Measurements from ENCODE around the gene TCF3. TPM values are rescaled to one million over a fixed set of nuclear protein-coding genes. Genes with fewer than 3 reads are reported as not detected.

The TCF3 gene
- total RNA-seq, 4 donors from 2014 or later, result 23.4 to 299 (median 37.3) TPM

DNA sequence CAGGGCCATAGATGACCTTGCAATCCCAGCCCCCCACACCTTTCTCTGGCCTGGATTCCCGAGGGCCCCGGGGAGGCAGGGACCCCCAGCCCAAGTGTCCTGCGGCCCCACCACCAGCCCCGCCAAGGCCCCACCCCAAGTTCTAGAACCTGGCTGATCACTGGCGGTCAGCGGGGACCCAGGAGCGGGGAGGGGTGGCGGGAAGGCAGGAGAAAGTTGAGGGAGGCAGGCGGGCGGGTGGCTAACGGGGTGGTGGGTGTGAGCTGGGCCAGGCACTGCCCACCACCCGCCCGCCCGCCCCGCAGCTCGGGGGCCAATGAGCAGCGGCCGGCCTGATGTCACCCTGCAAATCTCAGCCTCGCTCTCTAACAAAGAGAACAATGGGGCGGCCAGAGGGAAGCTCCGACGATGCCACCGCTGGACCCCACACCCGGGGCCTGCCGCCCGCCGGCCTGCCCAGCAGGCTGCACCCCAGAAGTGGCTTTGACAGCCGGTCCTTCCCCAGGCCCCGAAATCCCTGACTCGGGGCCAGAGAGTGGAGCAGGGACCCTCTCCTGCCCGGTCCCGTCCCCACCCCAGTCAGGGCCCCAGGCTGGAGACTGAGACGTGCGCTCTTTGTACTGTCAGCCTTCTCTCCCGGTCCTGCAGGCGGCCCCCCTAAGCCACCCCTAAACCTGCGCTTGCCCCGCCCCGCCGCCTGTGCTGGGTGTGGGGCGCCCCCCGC is 85.9 kb downstream of the TCF3 start:
- H3K4me3 ChIP-seq, result peak overlapping the region; percentile 48 to 94 (median 58)
- H3K9me3 ChIP-seq, result no peaks in the 10 kb centered on the region
- H3K36me3 ChIP-seq, result peaks cover 0 to 11% (median 0%) of the 10 kb centered on the region in 3 donors
- H3K4me1 ChIP-seq, result peaks cover 0 to 22% (median 18%) of the 10 kb centered on the region in 4 donors
- peak; percentile 45 to 51 for DNase-seq (ENCODE audit: low spot score in 2 of 2)
- no peaks in the 10 kb centered on the region for H3K27me3 ChIP-seq
- H3K27ac ChIP-seq, result peak overlapping the region; percentile 73 to 96 (median 88)
- 11 to 37% methylated on average over 5 to 22 of the region's 42 CpGs for WGBS, 2 donors
- TF ChIP-seq EP300 (IDR thresholded peaks at IDR 0.05), result peak in 1 of 2 donors; percentile 84
- TF ChIP-seq, protein P1, sequence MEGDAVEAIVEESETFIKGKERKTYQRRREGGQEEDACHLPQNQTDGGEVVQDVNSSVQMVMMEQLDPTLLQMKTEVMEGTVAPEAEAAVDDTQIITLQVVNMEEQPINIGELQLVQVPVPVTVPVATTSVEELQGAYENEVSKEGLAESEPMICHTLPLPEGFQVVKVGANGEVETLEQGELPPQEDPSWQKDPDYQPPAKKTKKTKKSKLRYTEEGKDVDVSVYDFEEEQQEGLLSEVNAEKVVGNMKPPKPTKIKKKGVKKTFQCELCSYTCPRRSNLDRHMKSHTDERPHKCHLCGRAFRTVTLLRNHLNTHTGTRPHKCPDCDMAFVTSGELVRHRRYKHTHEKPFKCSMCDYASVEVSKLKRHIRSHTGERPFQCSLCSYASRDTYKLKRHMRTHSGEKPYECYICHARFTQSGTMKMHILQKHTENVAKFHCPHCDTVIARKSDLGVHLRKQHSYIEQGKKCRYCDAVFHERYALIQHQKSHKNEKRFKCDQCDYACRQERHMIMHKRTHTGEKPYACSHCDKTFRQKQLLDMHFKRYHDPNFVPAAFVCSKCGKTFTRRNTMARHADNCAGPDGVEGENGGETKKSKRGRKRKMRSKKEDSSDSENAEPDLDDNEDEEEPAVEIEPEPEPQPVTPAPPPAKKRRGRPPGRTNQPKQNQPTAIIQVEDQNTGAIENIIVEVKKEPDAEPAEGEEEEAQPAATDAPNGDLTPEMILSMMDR (IDR thresholded peaks at IDR 0.05), result no peak
- peak; percentile 53 to 77 for TF ChIP-seq POLR2A (IDR thresholded peaks at IDR 0.05)

DNA sequence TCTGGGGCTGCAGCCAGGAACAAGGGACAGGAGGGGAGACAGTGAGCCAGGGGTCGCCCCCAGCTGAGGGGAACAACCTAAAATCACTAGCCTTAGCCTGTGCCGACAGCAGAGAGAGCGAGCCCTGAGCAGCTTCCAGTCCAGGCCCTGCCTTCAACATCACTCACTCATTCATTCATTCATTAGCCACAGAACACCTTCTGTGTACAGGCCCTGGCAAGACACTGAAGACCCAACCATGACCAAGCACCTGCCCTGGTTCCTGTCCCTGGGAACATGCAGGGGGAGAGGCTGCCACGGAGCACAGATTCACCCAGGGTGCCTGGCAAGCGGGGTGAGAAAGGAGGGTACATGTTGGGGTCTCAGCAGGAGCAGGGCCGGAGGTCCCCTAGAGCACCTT is 89.2 kb downstream of the TCF3 start:
- H3K4me1 ChIP-seq, result peaks cover 0 to 29% (median 12%) of the 10 kb centered on the region in 4 donors
- H3K9me3 ChIP-seq, result no peaks in the 10 kb centered on the region
- no peak overlapping the region for H3K4me3 ChIP-seq
- H3K27ac ChIP-seq, result no peak overlapping the region
- no peaks in the 10 kb centered on the region for H3K27me3 ChIP-seq
- DNase-seq (ENCODE audit: low spot score in 2 of 2), result no peak
- peaks cover 0 to 11% (median 0%) of the 10 kb centered on the region in 3 donors for H3K36me3 ChIP-seq
- no peak for TF ChIP-seq POLR2A (IDR thresholded peaks at IDR 0.05)
- TF ChIP-seq, protein P1 (IDR thresholded peaks at IDR 0.05), result no peak
- no peak for TF ChIP-seq EP300 (IDR thresholded peaks at IDR 0.05)
- 92 to 94% methylated on average over 4 to 6 of the region's 6 CpGs for WGBS, 2 donors

DNA sequence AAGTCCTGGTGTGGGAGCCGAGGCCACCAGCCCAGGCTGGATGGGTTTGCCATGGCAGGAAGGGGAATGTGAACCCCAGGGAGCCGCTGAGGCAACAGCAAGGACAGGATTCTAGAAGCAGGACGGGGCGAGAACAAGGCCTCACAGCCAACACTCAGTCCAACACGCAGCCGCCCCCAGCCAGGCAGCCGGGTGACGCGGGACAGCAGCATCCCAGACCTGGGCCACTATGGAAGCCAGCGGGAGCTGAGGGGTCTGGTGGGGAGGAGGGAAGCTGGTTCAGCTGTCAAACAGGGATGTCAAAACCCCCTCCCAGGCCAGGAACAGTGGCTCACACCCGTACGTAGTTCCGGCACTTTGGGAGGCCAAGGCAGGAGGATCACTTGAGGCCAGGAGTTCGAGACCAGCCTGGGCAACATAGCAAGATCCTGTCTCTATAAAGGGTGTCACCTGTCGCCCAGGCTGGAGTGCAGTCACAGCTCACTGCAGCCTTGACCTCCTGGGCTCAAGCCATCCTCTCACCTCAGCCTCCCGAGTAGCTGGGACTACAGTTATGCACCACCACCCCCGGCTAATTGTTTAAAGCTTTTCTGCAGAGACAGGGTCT is 91.1 kb downstream of the TCF3 start:
- H3K9me3 ChIP-seq, result no peaks in the 10 kb centered on the region
- TF ChIP-seq POLR2A (IDR thresholded peaks at IDR 0.05), result no peak
- WGBS, 2 donors, result 80 to 89% methylated on average over 17 of the region's 17 CpGs
- peaks cover 0 to 27% (median 9%) of the 10 kb centered on the region in 4 donors for H3K4me1 ChIP-seq
- no peak for DNase-seq (ENCODE audit: low spot score in 2 of 2)
- peak overlapping the region in 2 of 4 donors; percentile 25 to 43 for H3K27ac ChIP-seq
- H3K36me3 ChIP-seq, result peaks cover 0 to 17% (median 0%) of the 10 kb centered on the region in 3 donors
- H3K4me3 ChIP-seq, result no peak overlapping the region
- H3K27me3 ChIP-seq, result no peaks in the 10 kb centered on the region

DNA sequence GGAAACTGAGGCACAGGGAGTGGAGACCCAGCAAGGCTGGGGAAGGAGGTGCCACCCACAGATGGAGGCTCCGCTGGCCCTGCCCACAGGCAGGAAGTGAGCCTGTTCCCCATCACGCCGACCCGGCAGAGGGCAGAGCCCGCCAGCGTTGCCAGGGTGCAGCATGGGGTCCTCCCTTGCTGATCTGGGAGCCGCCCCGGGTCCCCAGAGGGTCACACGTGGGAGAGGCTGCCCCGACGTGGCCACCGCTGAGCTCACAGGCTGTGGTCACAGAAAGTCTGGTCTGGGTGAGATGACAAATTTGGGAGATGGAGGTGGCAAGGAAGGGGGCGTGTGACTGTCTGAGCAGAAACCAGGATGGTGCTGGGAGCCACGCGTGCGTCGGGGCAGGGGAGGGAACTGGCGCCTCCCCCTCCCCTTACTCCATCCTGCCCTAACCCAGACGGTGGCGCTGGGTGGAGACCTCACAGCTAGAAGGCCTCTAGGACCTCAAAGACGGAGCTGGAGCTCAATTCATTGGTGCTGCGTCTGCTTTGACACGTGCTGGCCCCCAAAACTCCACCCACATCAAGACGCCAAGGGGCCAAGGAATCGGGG is 92.0 kb downstream of the TCF3 start:
- WGBS, 2 donors, result 39 to 55% methylated on average over 14 to 24 of the region's 25 CpGs
- Histone ChIP-seq H3K27me3 (no peaks in the 10 kb centered on the region), H3K4me3 (no peak overlapping the region), H3K4me1 (peaks cover 0 to 17% (median under 1%) of the 10 kb centered on the region in 4 donors), H3K27ac (peak overlapping the region in 1 of 4 donors; percentile 25), H3K36me3 (peaks cover 0 to 27% (median 2%) of the 10 kb centered on the region in 3 donors), H3K9me3 (no peaks in the 10 kb centered on the region)
- TF ChIP-seq POLR2A (IDR thresholded peaks at IDR 0.05), result no peak
- TF ChIP-seq, protein P1 (IDR thresholded peaks at IDR 0.05), result no peak
- no peak for TF ChIP-seq EP300 (IDR thresholded peaks at IDR 0.05)
- no peak for DNase-seq (ENCODE audit: low spot score in 2 of 2)

Small RNA genes within 50 kb of the gene (small RNA-seq; reads per million reads assigned to genes)
- gene AC005943.2, result not detected
- gene RN7SL477P, result not detected
- not detected for gene RNU6-1223P

Other genes with a start within 250 kb of the TCF3 start
- 10 to 100 TPM; 34.3 to 68.4 (median 61.0) TPM for gene DAZAP1, start 245.0 kb downstream of the TCF3 start, total RNA-seq
- 1,000 to 10,000 TPM; 4,239 to 4,988 (median 4,337) TPM for gene RPS15, start 214.2 kb downstream of the TCF3 start, total RNA-seq
- 10 to 100 TPM in 1 of 4 donors, 1 to 10 TPM in 3; 1.7 to 10.2 (median 4.2) TPM for gene APC2, start 202.5 kb downstream of the TCF3 start, total RNA-seq
- 10 to 100 TPM; 22.4 to 47.4 (median 33.8) TPM for gene C19orf25, start 173.4 kb downstream of the TCF3 start, total RNA-seq
- gene PCSK4, start 162.3 kb downstream of the TCF3 start, total RNA-seq, result 1 to 10 TPM; 1.3 to 4.9 (median 2.2) TPM
- gene REEP6, start 161.4 kb downstream of the TCF3 start, total RNA-seq, result 1 to 10 TPM; 1.2 to 4.6 (median 2.9) TPM
- gene ADAMTSL5, start 139.6 kb downstream of the TCF3 start, total RNA-seq, result 10 to 100 TPM; 17.4 to 54.8 (median 42.6) TPM
- gene PLK5, start 128.5 kb downstream of the TCF3 start, total RNA-seq, result 1 to 10 TPM in 2 of 4 donors, under 1 TPM in 2; 0.21 to 6.3 (median 1.1) TPM
- 10 to 100 TPM; 19.4 to 32.7 (median 27.4) TPM for gene MEX3D, start 84.3 kb downstream of the TCF3 start, total RNA-seq
- gene MBD3, start 59.8 kb downstream of the TCF3 start, total RNA-seq, result 100 to 1,000 TPM in 1 of 4 donors, 10 to 100 TPM in 3; 62.9 to 144 (median 91.4) TPM
- 10 to 100 TPM; 58.8 to 95.7 (median 66.0) TPM for gene UQCR11, start 47.2 kb downstream of the TCF3 start, total RNA-seq
- gene ONECUT3, start 100.9 kb upstream of the TCF3 start, total RNA-seq, result not detected
- 1 to 10 TPM in 2 of 4 donors, under 1 TPM in 2; 0.21 to 2.4 (median 1.2) TPM for gene ATP8B3, start 159.7 kb upstream of the TCF3 start, total RNA-seq
- 10 to 100 TPM; 17.9 to 87.3 (median 31.1) TPM for gene REXO1, start 195.9 kb upstream of the TCF3 start, total RNA-seq
- gene KLF16, start 211.0 kb upstream of the TCF3 start, total RNA-seq, result 1 to 10 TPM; 4.6 to 8.4 (median 7.0) TPM
- gene ABHD17A, start 232.9 kb upstream of the TCF3 start, total RNA-seq, result 100 to 1,000 TPM; 127 to 165 (median 132) TPM

Data from tibial nerve (tissue), 4 donors.